GM19351 (cell line): ENCODE measurements around the gene HSPA1L.
"Not testable (repeated sequence)": the region's sequence is repeated elsewhere in the genome, so short reads cannot be mapped to it uniquely, and the experiment has no call there.

Experiments
- ATAC-seq: cut with Tn5 transposase; IDR thresholded peaks from one replicate; pipeline ENCODE4 v1.9.1; 2021; ENCODE audit warnings: mild to moderate bottlenecking, moderate library complexity; ENCODE audit not compliant: unreplicated experiment

Gene HSPA1L

DNA sequence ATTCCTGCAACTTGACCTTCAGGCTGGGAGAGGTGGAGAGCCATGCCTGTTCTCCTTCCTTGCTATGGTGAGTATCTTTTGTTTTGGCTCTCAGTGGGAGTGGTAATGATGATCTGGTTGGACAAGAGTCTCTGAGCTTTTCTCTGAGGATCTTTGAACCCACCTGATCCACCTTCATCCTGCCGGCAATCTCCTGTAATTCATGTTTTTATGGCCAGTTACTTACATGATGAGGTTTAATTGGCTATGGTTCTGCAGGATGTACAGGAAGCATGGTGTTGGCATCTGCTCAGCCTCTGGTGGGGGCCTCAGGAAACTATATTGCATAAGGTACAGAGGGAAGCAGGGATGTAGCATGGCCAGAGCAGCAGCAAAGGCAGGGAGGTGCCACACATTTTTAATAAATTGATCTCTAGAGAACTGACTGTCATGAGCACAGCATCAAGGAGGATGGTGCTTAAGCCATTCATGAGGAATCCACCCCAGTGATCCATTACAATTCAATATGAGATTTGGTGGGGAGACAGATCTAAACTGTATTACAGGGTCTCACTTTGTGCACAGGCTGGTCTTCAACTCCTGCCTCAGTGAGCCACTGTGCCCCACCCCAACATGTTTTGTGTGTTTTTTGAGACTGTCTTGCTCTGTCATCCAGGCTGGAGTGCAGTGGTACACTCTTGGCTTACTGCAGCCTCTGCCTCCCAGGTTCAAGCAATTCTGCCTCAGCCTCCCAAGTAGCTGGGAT lies 22.5 kb upstream of the HSPA1L start:
- ATAC-seq, result no peak

DNA sequence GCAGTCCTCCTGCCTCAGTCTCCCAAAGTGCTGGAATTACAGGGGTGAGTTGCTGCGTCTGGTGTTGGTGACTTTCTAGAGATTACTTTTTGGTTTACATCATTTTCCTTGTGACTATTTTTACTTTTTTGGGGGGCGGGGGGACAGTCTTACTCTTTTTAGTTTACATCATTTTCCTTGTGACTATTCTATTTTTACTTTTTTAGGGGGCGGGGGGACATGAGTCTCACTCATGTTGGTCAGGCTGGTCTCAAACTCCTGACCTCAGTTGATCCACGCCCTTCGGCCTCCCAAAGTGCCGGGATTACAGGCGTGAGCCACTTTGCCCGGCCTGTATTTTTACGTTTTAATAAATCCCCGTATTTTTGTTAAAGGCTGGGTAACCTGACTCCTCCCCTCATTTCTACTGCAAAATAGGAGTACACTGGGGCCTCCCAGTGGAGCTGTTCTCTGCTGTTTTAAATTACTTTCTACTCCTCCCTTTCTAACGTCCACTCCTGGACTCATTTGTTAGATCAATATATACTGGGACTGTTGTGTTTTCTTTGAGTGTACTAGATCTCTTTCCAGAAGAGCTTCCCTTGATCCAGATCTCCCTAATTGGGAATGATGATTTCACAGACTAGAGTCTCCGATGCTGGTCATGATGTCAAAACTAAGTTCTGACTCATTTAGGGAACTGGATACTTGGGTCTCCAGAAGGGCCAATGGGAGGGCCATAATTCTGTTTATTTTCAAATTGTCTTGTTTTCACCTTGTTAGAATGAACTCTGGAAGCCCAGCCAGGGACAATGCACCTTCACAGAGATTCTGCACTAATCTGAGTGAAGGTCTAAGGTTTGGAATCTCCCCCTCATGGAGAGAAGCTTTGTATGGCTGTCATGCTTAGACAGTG lies 21.6 kb upstream of the HSPA1L start:
- no peak for ATAC-seq

DNA sequence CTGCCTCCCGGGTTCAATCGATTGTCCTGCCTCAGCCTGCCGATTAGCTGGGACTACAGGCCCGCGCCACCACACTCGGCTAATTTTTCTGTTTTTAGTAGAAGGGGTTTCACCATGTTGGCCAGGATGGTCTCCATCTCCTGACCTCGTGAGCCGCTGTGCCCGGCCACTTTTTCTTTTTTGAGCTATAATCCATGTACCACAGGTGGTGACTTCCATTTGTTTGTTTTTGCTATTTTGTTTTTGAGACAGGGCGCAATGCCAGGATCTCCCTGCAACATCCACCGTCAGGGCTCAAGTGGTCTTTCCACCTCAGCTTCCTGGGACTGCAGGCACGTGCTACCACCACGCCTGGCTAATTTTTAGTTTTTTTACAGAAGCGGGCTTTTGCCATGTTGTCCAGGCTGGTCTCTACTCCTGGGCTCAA lies 21.0 kb upstream of the HSPA1L start:
- no peak for ATAC-seq

DNA sequence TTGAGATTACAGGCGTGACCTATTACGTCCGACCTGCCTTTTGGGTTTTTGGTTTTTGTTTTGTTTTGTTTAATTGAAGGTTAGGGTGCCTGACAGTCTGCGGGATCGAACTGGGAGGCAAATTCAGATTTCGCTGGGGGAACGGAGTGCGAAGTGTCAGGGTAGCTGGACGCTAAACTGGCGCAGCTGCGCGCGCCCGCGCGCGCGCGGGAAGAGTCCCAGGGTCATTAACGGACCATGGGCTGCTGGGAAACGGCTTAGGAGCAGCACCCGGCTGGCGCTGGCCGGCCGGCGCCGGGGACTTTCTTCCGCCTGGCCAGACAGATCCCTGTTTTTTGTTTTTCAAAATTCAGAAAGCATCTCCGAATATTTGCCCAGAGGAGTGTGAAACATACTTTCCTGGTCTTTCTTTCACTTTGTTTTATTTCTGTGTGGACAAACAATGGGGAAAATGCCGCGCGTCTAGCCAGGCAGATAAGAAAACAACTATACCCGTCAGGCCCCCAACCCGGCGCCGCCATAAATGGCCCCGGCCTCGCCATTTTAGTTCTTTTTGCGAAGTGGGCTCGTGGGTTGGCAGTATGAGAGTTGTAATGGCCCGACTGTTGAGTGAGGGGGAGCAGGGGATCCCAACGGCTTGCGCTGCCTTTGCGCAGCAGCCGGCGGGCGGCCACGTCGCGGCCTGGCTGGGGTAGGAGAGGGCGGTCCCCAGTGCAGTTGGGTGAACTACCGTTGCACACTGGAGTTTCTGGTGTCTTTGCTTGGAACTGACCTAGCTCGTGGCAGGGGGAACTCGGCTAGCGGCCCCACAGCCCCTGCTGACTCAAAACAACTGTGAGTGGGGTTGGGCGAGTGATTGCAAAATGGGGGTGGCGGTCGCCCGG lies 19.5 kb upstream of the HSPA1L start:
- ATAC-seq, result no peak

DNA sequence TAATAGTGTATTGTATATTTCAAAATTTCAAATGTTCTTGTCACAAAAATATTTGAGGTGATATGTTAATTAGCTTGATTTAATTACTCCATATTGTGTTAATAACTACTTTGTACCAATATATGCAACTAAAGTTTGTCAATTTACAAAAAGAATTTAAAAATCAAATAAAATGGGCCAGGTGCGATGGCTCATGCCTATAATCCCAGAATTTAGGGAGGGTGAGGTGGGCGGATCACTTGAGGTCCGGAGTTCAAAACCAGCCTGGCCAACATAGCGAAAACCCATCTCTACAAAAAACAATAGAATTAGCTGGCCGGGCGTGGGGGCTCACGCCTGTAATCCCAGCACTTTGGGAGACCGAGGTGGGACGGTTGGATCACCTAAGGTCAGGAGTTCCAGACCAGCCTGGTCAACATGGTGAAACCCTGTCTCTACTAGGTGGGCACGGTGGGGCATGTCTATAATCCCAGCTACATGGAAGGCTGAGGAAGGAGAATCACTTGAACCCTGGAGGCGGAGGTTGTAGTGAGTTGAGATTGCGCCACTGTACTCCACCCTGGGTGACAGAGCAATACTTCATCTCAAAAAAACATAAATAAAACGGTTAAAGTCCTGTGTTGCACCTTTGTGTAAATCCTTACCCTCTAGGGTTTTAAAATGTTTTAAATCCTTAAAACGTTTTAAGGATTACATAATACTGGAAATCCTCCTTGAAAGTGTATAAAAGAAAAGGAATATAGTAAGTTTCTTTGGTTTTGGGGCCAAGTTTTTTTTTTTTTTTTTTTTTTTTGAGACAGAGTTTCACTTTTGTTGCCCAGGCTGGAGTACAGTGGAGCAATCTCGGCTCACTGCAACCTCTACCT lies 16.5 kb upstream of the HSPA1L start:
- ATAC-seq, result no peak

DNA sequence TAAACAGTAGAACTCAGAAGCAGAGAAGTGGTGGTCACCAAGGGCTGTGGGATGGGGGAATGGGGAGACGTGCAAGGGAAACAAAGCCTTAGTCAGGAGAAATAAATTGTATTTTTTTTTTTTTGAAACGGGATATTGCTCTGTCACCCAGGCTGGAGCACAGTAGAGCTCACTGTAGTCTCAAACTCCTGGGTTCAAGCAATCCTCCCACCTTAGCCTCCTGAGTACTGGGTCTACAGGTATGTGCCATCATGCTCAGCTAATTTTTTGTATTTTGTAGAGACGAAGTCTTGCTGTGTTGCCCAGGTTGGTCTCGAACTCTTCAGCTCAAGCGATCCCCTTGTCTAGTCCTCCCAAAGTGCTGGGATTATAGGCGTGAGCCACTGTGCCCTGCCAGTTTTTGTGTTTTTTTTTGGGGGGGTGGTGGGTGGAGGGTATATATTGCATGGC lies 15.8 kb upstream of the HSPA1L start:
- ATAC-seq, result no peak

DNA sequence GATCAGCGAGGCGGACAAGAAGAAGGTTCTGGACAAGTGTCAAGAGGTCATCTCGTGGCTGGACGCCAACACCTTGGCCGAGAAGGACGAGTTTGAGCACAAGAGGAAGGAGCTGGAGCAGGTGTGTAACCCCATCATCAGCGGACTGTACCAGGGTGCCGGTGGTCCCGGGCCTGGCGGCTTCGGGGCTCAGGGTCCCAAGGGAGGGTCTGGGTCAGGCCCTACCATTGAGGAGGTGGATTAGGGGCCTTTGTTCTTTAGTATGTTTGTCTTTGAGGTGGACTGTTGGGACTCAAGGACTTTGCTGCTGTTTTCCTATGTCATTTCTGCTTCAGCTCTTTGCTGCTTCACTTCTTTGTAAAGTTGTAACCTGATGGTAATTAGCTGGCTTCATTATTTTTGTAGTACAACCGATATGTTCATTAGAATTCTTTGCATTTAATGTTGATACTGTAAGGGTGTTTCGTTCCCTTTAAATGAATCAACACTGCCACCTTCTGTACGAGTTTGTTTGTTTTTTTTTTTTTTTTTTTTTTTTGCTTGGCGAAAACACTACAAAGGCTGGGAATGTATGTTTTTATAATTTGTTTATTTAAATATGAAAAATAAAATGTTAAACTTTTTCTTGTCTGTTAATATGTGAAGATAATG lies 14.7 kb upstream of the HSPA1L start:
- ATAC-seq, result no peak

DNA sequence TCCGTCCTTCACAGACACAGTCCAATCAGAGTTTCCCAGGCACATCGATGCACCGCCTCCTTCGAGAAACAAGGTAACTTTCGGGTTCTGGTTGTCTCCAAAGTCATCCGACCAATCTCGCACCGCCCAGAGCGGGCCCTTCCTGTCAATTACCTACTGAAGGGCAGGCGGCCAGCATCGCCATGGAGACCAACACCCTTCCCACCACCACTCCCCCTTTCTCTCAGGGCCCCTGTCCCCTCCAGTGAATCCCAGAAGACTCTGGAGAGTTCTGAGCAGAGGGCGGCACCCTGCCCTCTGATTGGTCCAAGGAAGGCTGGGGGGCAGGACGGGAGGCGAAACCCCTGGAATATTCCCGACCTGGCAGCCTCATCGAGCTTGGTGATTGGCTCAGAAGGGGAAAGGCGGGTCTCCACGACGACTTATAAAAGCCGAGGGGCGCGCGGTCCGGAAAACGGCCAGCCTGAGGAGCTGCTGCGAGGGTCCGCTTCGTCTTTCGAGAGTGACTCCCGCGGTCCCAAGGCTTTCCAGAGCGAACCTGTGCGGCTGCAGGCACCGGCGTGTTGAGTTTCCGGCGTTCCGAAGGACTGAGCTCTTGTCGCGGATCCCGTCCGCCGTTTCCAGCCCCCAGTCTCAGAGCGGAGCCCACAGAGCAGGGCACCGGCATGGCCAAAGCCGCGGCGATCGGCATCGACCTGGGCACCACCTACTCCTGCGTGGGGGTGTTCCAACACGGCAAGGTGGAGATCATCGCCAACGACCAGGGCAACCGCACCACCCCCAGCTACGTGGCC lies 12.4 kb upstream of the HSPA1L start, which contains the start of gene HSPA1B:
Gene HSPA1B (plus strand): TSS at position 453 of the 794 bp plus-strand sequence. CDS start 213 bp downstream, at position 666.
- ATAC-seq, result peak; percentile 66

DNA sequence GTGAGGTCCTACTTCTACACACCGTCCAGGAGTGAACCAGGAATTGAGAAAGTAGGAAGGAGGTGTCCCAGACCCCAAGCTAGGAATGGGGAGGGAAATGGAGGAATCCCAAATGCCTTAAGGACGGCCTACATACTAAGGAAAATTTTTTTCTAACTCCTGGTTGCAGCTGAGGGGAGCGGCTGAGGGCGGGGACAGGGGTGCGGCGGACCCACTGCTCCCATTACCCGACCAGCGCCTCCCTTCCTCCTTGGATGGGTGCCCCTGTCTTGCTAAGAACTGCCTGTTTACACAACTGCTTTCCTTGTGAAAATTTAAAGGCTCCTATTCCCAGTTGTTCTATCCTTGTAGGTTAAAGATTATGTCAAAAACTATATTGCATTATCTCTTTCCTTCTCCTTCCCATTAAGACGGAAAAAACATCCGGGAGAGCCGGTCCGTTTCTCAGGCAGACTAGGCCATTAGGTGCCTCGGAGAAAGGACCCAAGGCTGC lies 11.8 kb upstream of the HSPA1L start:
- peak; percentile 13 for ATAC-seq

DNA sequence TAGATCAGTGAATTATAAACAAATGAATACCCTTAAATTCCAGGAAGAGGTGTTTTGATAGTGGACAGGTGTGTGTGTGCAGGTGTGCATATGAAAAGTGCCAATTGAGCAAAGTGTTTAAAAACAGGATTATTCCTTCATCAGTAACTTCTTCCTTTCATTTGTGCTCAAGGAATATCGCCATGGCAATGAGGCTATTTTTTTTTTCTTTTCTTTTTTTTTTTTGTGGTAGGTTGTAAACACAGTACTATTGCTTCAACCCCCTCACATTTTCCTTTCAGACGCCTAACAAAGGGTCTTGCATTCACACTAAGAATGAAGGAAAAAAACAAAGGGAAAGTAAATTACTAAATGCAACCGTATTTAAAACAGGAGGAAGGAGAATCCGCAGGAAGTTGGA lies 10.5 kb upstream of the HSPA1L start:
- ATAC-seq, result no peak

DNA sequence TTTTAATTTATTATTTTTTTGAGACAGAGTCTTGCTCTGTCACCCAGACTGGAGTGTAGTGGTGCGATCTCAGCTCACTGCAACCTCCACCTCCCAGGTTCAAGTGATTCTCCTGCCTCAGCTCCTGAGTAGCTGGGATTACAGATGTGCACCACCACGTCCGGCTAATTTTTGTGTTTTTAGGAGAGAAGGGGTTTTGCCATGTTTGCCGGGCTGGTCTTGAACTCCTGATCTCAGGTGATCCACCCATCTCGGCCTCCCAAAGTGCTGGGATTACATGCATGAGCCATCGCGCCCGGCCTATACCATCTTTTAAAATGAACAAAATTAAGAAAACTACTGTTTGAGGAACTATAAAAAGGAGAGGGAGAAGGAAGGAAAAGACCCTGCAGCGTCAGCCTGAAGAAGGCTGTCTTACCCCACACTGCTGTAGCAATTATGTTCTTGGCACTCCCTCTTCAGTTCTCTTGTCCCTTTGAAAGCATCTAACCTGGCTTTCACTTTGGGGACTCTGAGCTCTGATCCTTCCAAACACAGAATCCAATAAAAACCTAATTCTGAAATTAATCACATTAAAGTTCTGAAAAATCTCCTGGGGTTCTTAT lies 8.6 kb upstream of the HSPA1L start:
- ATAC-seq, result not testable (repeated sequence)

DNA sequence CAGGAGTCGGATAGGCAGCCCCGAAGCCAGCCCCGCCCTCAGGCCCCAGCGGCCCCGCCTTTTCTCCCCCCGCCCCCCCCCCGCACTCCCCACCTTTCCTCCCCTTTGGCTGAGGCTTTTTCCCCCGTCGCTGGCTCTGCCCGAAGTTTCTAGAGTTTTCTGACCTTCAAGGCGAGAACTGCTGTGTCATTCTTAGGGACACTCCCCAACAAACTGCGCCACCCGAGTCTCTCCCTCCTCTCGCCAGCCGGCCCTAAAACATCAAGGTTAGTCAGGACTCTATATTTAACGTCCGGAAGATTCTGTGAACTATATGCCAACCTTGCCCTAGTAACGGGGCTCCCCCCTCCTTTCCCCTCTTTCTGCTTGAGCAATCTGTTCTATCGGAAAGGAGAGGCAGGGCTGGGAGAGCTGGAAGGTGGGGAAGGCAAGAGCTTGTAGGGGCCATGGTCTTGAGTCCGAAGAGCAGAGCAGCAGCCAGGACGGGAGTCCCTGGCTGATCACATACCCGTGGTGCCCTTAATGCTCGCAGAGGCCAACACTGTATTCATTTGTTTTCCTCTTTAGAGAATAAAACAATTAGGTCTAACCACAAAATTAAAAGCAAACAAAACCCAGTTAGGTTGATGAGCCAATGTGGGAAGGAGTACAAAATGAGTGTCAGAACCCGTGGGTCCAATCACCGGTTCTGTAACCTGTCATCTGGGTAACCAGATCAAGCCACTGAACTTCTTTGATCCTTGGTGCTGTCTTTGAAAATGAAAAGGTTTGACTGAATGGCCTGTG lies 7.1 kb upstream of the HSPA1L start:
- peak; percentile 29 for ATAC-seq

DNA sequence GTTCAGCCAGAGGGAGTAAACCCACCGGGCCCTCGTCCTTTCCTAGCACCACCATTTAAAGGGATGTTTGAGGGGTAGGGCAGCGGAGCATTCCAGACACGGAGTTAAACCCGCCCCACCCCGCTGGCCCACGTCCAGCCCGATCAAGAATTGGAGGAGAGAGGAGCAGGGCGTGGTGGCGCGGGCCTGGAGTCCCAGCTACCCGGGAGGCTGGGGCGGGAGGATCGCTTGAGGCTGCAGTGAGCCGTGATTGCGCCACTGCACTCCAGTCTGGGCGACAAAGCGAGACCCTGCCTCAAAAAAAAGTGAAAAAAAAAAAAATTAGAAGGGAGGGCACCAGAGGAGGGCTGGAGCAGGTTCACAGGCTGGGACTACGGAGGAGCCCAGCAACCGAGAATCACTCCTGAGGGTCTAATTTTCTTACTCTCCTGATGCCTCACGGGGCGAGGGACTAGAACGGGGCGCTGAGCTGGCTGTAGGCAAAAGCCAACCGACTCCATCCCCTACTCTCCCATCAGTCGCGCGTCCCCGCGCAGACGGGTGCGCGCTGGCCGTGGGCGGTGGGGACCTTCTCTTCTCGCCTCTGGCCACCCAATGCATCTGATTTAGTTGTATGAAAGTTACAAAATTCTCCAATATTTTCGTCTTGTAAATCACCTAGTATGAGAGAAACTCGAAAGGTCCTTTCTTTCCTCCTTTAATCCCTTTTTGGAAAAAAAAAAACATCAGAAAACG lies 6.4 kb upstream of the HSPA1L start:
- peak; percentile 59 for ATAC-seq

DNA sequence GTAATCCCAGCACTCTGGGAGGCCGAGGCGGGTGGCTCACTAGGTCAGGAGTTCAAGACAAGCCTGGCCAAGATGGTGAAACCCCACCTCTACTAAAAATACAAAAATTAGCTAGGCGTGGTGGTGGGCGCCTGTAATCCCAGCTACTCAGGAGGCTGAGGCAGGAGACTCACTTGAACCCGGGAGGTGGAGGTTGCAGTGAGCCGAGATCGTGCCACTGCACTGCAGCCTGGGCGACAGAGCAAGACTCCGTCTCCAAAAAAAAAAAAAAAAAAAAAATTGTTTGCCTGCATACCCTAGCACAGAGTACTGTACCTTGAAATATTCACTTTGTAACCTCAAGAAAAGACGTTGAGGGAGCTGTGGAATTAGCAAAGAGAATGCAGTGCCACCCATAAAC lies 5.3 kb upstream of the HSPA1L start:
- not testable (repeated sequence) for ATAC-seq

DNA sequence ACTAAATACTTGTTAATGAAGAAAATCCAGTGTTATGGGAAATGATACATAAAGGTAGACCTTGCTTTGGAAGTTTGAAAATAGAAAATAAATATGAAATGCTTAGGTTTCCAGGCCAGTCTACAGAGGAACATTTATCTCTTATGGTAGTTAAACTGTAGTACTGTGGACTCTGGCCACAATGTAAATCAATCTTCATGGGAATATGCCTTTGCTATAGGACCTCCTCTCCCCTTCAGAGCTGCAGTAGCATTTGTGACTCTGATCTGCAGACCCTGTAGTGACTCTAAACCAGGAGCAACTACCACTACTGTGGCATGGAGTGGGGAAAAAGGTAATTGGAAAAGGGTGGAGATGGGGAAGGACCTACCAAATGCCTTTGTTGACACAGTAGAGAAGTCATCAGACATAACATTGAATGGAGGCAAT lies 4.8 kb upstream of the HSPA1L start:
- ATAC-seq, result no peak

DNA sequence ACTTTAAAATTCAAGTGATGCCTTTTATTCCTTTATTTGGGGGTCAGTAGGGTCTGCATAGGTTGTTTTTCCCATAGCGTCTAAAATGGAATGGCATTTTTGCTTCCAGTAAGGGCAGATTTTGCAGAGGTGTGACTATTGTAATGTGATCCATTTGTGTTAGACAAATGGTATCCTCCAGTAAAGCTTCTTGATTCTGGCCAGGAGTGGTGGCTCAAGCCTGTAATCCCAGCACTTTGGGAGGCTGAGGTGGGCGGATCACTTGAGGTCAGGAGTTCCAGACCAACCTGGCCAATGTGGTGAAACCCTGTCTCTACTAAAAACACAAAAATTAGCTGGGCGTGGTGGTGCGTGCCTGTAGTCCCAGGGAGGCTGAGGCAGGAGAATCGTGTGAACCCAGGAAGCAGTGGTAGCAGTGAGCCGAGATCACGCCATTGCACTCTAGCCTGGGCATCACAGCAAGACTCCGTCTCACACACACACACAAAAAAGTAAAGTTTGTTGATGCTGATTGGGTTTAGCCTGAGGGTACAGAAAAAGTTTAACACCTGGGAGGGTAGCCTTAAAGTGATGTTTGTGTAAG lies 2.9 kb upstream of the HSPA1L start:
- not testable (repeated sequence) for ATAC-seq
